C1 segment of cervical spinal cord (tissue), 14 donors: ENCODE data around the gene ENKUR.
A peak's percentile ranks its signal among the peaks of the same experiment; 100 is the strongest.
"Not testable (repeated sequence)": the region's sequence is repeated elsewhere in the genome, so short reads cannot be mapped to it uniquely, and the experiment has no call there.

Source experiments
- DNase-seq, 14 donors: peaks; one replicate each; lab custom pipeline; 2025; lab: John Stamatoyannopoulos, UW

Gene ENKUR

DNA sequence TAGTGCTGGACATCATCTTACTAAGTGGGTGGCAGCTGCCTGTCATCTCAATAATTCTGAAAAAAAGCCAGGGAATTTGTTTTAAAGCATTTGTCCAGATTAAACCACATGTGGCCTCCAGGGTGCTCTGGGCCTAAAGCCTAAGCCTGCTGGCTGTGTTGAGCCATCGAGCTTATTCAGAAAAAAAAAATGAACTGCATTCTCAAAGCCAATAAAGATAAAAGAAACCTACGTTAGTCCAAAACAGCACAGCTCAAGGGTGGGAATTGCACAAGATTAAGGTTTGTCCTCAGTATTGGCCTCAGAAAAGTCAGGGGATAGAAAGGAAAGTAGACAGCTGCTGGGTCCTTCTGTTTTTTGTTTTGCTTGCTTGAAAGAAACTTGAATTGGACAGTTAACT, 41.0 kb downstream of the ENKUR start:
- no peak for DNase-seq

DNA sequence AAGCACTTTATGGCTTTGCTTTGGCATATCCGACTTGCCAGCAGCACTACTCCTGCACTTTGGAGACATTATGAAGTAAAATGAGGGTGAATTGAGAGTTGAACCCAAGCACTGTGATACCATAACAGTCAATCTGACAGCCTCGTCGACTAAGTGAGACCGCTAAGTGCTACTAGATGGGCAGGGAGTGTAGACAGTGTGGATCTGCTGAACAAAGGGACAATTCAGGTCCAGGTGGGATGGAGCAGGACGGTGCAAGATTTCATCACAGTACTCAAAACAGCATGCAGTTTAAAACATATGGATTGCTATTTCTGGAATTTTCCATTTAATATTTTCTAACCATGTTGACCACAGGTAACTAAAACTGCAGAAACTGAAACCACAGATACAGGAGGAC, 42.8 kb downstream of the ENKUR start:
- no peak for DNase-seq

DNA sequence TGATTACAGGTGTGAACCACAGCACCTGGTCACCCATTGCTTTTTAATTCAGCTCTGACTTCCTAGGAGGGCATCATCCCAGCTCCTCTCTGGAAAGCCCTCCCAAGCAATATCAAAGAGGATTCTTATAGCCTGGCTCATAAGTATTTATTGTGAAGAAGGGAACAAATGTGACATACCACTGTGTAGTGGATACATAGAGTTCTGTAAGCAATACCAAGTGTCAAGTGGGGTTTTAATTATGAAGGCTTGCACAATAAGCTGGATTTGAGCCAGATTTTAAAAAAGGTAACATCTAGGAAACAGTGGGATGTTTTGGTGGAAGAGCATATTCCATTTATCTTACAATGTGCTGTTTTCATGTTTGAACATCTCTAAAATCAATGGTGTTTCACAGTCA, 44.6 kb downstream of the ENKUR start:
- no peak for DNase-seq

DNA sequence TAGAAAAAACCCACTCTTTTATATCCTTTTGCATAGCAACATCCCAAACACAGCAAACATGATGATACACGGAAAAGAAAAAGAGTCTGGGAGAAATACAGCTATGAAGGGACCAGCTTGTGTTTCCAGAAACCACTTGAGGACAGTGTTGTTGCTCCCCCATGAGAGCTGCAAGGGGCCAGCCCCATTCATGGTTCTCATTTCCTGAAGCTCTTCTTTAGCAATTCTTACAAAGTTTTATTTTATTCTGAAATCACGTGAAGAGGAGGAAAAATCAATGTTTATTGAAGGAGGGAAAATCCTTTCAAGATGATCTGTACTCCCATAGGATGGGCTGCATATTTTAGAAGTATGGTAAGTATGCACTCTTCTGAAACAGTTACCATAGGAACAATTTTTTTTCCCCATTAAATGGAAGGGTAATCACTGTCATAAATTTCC, 46.1 kb downstream of the ENKUR start:
- DNase-seq = no peak

DNA sequence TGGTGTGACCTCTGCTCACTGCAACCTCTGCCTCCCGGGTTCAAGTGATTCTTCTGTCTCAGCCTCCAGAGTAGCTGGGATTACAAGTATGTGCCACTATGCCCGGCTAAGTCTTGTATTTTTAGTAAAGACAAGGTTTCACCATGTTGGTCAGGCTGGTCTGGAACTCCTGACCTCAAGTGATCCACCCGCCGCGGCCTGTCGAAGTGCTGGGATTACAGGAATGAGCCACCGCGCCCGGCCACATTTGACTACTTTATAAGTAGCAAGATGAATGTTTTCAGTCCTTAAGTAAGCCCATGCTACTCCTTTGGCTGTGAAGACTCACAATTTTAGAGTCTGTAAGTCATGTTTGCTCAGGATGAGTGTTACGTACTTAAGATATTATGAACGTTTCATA, 47.0 kb downstream of the ENKUR start:
- not testable (repeated sequence) for DNase-seq

DNA sequence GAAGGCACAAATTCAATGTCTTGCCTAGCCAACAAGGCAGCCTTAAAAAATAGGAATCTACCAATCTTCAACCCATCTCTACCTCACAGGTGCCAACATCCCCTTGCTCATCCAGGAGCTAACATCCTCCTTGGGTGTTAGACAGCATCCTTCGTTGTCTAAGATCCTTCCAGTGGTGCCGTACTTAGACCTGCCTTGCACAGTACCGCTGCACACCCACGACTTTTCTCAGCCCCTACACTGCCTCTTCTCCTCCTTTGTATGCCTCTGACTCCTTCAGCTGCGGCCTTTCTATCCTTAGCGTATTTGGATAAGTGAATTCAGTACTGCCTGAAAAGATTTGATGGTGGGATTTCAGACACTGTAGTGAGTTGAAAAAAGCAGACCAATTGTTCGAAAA, 47.6 kb downstream of the ENKUR start:
- DNase-seq = no peak

DNA sequence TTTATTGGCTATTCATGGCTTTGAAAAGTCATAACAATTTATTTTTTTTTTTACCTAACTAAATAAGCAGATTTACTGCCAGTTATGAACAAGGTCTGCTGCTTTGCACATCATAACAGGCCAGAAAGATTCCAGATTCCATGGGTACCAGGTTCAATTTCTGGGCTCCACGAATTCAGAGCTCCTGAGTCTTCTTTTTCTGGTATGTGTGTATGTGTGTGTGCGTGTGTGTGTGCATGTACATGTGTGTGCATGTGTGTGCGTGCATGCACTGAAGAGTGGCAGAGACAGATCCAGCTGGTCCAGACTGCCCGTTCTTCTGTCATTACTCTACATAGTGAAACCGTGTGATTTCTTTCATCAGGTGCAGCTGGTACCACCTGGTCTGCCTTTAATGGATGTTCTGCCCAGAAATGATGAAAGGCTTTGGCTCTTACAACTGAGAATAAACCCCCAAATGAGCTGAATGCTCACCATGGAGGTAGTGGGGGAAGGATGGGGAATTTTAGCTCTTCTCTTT, 48.9 kb downstream of the ENKUR start:
- no peak for DNase-seq

DNA sequence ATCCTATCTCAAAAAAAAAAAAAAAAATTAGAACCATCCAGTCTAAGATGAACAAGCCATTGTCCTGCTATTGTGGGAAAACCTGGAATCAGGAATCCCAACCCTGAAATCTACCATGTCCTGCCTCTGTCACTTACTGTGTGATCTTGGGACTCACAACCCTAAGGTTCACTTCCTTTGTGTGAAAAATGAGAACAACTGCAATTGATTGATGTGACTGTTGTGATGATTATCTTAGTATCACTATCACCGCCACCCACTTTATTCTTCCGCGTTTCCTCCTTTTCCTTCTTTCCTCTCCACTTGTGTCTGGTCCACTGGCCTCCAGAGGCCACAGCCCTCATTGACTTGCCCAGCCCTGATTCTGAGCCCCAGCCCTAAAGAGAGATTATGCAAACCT, 50.9 kb downstream of the ENKUR start:
- DNase-seq = no peak

DNA sequence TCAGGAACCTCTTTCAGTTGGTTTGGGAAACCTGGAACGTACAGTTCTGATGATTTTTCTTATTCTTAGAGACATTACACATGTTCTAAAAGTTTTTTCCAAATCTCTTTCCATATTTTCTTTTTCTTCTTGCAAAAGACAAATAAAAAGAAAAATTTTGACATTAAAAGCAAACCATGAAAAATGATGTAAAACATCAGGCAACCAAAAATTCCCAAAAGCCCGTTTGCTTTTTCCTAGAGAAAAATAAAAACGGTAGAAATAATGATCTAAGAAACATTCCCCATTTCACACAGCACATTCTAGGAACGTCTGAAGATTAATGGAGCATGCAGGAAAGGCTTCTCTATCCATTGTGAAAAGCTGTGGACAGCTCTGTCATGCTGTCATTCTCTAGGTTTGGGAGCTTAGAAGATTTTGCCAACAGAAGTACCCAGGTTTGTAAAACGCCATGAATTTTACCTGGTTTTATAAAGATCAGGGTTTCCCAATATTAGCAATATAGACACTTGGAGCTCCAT, 52.4 kb downstream of the ENKUR start:
- no peak for DNase-seq

DNA sequence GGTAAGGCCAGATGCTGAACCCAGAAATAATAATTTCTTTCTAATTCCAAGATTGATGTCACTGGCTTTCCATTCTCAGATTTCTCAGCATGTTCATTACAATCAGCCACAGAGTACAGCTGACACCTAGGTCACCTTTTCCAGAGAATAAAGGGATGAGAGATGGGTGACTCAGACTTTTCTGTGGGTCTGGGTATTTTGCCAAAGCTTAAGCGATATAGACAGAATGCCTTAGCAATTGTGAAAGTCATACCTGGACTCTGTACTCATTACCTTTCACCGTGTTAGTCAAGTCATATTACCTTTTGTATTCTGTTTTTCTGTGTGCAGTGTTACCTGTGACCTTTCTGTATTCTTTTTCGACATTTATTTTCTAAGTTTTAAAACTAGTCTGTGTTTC, 53.0 kb downstream of the ENKUR start:
- DNase-seq = no peak

DNA sequence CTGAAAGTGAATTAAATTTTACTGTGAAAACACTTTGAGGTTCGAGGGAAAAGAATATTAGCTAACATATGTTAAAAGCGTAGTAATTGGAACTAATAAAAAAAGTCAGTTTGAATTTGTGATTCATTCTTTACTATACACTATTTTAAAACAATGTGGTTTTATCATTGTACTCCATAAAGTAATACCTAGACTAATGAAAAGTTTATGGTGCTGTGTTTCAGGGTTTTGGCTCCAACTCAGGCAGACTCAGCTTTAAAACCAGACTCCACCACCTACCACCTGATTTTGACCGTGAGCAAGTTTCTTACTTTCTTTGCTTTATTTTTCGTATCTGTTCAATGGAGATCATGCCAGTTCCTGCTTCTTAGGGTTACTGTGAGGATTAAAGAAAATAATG, 54.4 kb downstream of the ENKUR start:
- no peak for DNase-seq

DNA sequence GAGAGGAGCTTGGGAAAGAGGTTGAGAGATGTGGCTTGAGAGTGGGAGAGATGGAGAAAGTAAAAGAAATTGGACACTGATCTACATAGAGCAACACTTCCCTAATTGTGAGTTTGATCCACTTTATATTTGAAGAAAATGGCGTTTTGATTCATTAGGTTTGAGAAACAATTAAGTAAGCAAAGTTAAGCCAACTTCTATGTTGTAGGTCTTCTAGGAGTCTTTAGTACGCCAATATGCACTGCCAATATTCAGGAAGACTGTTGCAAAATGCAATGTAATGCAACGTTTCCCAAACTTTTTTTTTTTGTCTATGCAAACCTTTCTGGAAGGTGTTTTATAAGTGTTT, 56.6 kb downstream of the ENKUR start:
- no peak for DNase-seq

DNA sequence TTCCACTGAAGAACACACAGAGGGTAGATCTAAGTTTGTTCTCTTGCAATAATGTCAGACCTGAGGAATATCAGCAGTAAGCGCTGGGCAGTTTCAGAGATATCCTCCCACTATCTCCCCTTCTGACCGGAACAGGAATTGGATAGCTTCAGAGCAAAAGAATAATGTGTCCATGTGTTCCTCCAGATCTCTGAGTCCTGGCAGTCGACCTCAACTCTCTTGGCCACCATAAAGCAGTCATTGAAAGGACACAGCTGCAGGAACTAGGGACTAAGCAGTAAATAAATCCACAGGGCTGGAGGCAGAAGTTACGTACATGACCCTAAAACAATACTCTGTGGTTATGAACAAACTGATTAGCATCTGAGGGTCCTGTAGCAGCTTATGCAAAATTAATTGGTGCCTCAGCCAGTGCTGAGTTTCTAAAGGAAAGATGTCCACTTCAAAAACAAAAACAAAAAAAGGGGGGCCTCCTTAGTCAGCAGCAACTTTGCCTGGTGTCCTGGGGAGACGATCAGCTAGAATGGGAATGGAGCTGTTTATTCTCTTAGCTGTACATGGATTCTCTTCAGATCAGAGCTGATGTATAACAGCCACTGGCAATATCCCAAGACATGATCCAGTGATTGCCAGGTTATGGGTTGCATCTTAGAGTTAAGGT, 57.1 kb downstream of the ENKUR start:
- DNase-seq = peak in 9 of 14 donors; percentile 46 to 85 (median 61)

DNA sequence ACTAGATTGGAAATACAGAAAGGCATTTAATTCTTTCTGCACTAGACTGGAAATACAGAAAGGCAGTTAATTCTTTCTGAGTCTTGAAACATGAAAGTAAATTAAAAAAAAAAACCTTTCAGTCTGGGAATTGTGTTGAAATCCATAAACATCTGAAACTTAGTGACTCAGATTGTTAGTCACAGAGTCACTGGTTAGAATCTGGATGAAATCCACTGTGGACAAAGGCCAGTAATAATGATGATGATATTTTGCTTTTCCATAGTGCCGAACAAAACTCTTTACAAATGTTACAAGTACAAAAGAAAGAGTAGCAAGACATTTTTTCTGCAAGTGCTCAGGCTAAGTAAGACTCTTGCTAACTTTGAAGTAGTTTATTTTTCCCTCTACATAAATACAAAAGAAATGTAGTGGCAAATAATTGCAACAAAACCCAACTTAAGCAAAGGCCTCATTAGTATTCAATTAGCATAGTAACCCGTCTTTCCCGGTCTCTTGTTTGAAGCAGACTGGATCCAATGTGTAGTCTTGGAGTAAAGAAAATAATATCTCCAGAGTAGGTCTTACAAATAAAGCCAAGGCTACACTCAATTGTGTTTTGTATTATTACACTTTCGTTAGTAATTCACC, 57.8 kb downstream of the ENKUR start:
- peak in 1 of 14 donors; percentile 65 for DNase-seq

DNA sequence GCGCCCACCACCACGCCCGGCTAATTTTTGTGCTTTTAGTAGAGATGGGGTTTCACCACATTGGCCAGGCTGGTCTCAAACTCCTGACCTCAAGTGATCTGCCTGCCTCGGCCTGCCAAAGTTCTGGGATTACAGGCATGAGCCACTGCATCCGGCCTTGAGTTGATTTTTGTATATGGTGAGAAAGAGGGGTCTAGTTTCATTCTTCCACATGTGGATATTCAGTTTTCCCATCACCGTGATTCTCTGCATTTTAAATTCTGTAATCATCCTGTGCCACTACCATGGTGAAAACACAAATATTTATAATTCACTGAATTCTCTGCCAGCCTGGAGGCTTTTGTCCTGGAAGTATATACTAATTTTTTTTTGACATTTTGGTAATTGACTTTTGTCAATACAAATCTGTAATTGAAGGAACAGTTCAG, 58.3 kb downstream of the ENKUR start:
- not testable (repeated sequence) for DNase-seq

DNA sequence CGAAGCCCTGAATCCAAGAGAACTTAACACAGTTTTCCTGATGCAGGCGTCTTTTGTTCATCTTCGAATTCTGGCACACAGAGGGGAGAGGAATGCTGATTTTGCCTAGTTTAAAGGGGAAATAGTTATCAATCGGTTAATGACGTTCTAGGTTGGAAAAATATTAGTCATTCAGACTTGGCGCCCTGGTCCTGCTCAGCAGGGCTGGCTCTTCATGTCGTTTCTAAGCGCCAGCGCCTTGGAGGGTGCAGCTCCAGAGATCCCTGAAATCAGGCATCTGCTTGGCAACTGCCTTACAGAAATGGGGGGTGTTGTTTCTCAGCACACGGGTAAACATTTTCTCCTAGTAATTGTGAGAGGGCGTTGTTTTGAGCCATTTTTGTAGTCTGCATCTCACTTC, 62.3 kb downstream of the ENKUR start:
- peak in 1 of 14 donors; percentile 24 for DNase-seq

DNA sequence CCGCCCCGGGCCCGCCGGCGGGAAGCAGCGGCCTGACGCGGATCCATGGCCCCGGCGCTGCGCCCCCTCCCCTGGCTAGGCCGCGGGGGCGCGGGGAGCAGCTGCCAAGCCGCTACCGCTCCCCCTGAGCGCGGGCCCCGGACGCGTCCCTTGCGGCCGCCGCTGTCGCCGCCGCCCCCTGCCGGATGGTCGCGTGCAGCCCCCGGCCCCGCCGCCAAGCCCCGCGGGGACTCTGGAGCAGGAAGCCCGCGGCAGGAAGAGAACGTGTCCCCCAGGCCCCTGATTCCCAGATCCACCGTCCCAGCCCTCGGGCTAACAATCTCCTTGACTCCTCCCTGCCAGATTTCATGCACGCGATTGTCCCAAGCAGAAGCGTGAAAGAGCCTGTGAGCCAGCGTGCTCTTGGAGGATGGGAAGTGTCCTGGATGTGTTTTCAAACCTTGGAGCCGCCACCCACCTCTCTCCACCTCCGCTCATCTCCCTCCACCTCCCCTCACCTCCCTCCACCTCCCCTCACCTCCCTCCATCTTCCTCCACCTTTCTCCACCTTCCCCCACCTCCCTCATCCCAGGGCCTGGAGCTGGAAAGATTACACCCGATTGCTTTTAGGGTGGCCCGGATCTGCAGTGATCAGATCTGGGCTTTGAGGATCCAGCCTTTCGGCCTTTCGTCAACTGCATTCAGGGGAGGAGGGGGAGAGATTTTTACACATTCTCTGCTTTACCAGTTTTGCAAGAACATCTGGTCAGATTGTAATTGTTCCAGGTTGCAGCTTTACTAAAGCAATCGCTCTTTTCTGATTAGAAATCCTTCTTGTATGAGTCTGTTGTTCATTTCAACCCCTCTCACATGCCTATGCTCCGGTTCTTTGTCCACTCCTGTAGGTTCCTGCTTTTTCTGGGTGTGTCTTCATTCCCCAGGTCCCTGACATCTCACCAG, 63.0 kb downstream of the ENKUR start:
- peak in 10 of 14 donors; percentile 55 to 86 (median 72) for DNase-seq

DNA sequence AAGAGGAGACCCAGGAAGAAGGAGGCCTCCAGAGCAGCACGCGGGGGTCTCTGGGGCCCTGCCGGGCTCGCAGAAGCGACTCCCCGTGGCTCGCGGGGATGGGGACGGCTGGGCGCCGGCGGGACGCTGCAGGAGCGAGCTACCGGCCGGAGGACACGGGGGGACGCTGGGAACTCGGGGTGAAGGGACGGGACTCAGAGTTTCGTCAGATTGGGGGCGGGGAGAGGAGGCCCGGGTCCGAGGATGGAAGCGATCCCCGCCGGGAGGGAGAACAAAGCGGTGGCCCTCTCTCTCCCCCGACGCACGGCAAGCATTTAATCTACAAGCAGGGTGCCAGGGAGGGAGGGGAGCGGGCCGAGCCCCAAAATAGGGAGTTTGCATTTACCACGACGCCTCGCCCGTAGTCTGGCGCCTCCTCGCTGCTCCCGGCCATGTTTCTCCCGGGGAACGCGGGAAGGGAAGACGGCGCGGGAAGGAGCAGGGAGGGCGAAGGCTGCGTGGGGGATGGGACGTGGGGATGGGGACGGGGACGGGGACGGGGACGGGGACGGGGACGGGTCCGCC, 63.7 kb downstream of the ENKUR start, which contains the start of gene PRTFDC1:
Gene PRTFDC1 (minus strand): TSS at position 464 of the 564 bp plus-strand sequence. CDS start 31 bp downstream, at position 433.
- DNase-seq = peak in 12 of 14 donors; percentile 37 to 86 (median 71)

DNA sequence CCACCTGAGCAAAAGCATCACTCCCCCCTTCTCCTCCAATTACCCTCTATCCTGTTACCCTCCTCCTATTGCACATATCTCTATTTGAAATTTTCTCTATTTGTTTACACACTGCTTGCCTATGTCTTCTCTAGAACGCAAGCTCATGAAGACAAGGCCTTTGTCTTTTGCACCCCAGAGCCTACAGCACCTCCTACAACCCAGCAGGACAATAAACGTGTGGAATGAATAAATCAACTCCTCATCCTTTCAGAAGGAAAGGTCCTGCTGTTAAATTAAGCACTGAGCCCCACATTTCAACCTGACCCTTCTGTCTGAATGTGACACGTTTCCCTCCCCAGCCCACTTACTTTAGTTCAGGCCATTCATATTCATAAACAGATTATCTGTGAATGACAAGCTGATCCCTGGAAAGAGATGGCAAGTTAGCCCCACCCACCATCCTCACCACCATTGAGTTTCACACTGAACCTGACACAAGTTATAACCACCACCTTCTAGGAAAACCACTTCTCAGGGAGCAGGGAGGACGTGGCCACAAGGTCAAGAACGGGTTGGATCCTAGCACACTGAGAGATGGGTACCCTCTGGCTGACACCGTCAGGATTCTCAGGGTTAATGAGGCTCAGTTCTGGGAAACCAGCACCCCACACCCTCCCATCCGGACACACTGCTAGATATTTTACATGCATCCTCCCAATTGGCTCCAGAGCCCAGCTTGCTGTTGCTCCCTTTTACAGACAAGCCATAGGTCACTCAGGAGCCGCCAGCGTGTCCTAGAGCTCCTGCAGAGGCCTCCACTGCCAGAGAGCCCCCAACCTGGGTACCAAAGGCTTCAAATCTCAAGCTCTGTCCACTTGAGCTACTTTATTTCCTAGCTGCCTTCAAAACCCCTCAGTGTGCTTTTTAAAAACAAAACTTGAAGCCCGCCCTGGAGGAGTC, 64.5 kb downstream of the ENKUR start:
- peak in 10 of 14 donors; percentile 44 to 75 (median 66) for DNase-seq

DNA sequence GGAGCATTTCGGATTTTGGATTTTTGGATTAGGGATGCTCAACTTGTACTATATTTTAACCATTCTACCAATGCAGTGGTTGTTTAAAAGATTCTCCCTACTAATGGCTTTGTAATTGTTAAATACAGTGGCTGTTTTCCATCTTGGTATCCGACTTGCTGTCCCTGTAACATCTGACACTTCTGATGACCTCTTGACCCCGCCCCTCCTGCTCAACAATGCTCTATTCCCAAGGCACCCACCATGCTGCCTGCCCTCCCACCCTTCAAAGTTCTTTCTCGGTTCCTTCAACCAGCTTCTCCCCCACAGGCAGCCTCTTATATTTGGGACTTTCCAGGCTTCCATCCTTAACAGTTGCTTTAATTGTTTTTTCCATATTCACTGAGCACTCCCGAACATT, 65.5 kb downstream of the ENKUR start:
- no peak for DNase-seq
